Right atrium auricular region (tissue), 2 donors: ENCODE measurements around the gene DFFA. TPM values are rescaled to one million over a fixed set of nuclear protein-coding genes. Genes with fewer than 3 reads are reported as not detected.
A peak's percentile ranks its signal among the peaks of the same experiment; 100 is the strongest.

Source experiments
- DNase-seq: peaks from one replicate; pipeline ENCODE4 v3.0.0-alpha.2; 2019; ENCODE audit warnings: low spot score
- H3K27ac ChIP-seq, 2 donors: fragments of 200-600 bp; sonication (generic); 1 replicate in 1 of 2; 2 replicates in 1 of 2; pipeline ENCODE4 v1.5.1; 2016 to 2019
- H3K27me3 ChIP-seq, 2 donors: fragments of 200-600 bp; sonication (generic); one replicate each; pipeline versions ENCODE4 v1.5.1 to v1.6.0; 2017 to 2019
- H3K36me3 ChIP-seq: fragments of 200-600 bp; sonication (generic); one replicate; pipeline ENCODE4 v1.5.1; 2016
- H3K4me1 ChIP-seq, 2 donors: fragments of 200-600 bp; sonication (generic); one replicate each; pipeline versions ENCODE4 v1.5.1 to v1.6.0; 2017 to 2019
- H3K4me3 ChIP-seq, 2 donors: fragments of 200-600 bp; sonication (generic); 1 replicate in 1 of 2; 2 replicates in 1 of 2; pipeline ENCODE4 v1.5.1; 2017 to 2019; ENCODE audit warnings: mild to moderate bottlenecking in 1 of 2, moderate library complexity in 1 of 2
- H3K9me3 ChIP-seq, 2 donors: fragments of 200-600 bp; sonication (generic); one replicate each; pipeline ENCODE4 v1.5.1; 2019
- total RNA-seq, 2 donors: library from RNA; depleted of rRNA; stranded (reverse); fragments of >200 nt; gene quantifications; one replicate each; pipeline ENCODE4 v1.1.0, GENCODE V29; 2016
- TF ChIP-seq, protein P1 (sequence below), 2 donors: fragments of 200-600 bp; sonication (generic); IDR thresholded peaks; one replicate each; pipeline ENCODE4 v1.5.1; 2019; ENCODE audit warnings: antibody characterized with exemption in 2 of 2

The DFFA gene, protein sequence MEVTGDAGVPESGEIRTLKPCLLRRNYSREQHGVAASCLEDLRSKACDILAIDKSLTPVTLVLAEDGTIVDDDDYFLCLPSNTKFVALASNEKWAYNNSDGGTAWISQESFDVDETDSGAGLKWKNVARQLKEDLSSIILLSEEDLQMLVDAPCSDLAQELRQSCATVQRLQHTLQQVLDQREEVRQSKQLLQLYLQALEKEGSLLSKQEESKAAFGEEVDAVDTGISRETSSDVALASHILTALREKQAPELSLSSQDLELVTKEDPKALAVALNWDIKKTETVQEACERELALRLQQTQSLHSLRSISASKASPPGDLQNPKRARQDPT
- total RNA-seq, result 10 to 100 TPM; 17.6 to 19.0 TPM

DNA sequence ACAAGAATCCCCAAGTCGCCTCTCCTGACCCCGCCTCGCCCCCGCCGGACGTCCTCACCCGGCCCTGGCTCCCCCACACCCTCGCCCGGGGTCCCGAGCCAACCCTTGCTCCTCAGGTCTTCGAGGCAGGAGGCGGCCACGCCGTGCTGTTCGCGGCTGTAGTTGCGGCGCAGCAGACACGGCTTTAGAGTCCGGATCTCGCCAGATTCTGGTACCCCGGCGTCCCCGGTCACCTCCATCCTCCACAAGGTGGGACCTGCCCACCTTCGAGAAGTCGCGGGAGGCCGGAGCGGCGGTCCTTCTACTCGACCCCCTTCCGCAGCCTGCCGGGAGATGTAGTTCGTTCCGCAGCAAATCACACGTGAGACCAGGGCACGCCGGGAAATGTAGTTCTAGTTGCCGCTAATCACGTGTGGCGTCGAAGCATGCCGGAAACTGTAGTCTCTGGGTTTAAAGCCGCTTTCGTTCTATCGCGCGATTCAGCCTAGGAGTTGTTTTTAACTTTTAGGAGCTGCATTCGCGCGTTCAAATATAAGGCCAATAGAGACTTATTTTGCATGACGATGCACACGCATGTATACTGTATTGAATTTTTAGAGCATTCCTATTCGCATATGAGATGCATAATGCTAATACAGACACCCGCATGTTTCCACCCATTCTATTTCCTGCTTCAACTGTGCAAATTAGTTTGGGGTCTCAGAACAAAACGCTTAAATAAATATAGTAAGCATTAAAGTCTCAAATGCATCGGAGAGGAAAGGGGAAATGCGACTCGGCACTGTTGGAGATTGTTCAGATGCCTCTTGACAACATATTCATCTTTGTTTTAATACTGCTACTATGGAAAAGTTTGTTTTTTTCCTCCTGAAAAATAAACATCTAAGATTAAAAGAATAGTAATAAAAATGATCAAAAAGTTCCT, at the start of gene DFFA:
Gene DFFA, minus strand, starts transcription at position 310 of the 925 bp plus-strand sequence. Its CDS starts 71 bp downstream, at position 239.
- Histone ChIP-seq H3K27ac (peak within 1 kb of the TSS; percentile 64 to 76), H3K36me3 (peaks cover 17% of the 10 kb centered on the region), H3K4me1 (peaks cover 0 to 32% of the 10 kb centered on the region in 2 donors), H3K9me3 (no peaks in the 10 kb centered on the region), H3K4me3 (peak within 1 kb of the TSS; percentile 69 to 83), H3K27me3 (no peaks in the 10 kb centered on the region)
- TF ChIP-seq, protein P1, sequence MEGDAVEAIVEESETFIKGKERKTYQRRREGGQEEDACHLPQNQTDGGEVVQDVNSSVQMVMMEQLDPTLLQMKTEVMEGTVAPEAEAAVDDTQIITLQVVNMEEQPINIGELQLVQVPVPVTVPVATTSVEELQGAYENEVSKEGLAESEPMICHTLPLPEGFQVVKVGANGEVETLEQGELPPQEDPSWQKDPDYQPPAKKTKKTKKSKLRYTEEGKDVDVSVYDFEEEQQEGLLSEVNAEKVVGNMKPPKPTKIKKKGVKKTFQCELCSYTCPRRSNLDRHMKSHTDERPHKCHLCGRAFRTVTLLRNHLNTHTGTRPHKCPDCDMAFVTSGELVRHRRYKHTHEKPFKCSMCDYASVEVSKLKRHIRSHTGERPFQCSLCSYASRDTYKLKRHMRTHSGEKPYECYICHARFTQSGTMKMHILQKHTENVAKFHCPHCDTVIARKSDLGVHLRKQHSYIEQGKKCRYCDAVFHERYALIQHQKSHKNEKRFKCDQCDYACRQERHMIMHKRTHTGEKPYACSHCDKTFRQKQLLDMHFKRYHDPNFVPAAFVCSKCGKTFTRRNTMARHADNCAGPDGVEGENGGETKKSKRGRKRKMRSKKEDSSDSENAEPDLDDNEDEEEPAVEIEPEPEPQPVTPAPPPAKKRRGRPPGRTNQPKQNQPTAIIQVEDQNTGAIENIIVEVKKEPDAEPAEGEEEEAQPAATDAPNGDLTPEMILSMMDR (IDR thresholded peaks at IDR 0.05), result no peak
- DNase-seq, result peak; percentile 96

DNA sequence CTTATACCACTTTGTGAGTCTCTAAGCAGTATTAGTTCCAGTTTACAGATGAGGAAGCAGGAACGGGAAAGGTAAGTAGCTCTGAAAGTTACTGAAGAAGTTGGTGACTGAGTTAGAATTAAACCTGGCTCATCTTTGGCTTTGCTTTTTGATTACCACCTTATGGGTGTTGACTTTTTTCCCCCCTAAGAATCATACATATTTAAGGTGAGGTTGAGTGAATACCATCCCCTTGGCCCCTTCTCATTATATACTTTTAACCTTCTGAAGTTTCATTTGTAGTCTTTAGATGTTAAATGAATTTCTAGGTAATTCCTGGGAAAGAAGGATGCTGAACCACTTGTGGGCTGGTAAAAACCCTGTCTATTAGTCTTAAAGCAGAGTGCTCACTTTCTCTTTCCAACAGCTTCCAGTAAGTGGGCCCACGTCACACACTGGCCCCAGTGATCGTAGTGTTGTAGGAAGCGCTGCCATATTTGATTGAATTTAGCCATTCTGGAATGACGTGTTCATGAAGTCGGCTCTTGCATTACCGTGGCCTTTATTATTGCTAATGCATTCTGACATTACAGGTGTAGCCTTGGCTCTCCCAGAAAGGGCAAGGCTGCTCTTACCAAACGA, 49.3 kb upstream of the DFFA start:
- no peaks in the 10 kb centered on the region for H3K27me3 ChIP-seq
- TF ChIP-seq, protein P1 (IDR thresholded peaks at IDR 0.05), result no peak
- H3K4me1 ChIP-seq, result peaks cover 0 to 28% of the 10 kb centered on the region in 2 donors
- no peaks in the 10 kb centered on the region for H3K36me3 ChIP-seq
- no peak overlapping the region for H3K4me3 ChIP-seq
- DNase-seq, result no peak
- H3K27ac ChIP-seq, result no peak overlapping the region
- no peaks in the 10 kb centered on the region for H3K9me3 ChIP-seq

DNA sequence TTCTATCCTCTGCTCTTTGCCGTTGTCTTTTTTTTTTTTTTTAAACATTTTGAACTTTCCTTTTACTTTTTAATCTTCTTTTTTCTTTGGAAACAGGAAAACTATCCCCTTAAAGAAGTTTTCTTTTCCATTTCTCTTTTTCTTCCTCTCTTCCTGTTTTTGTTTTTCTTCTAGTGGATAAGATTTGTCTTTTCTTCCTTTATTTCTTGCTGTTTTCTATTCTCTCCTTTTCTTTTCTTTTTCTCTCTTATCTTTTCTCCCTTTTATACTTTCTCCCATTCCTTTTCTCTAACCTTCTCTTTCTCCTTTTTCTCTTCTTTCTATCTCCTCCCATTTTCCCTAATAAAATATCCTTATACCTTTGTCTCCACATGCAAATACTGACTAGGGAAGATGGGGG, 48.6 kb upstream of the DFFA start:
- Histone ChIP-seq H3K27me3 (no peaks in the 10 kb centered on the region), H3K36me3 (no peaks in the 10 kb centered on the region), H3K4me1 (peaks cover 0 to 35% of the 10 kb centered on the region in 2 donors), H3K27ac (no peak overlapping the region), H3K9me3 (no peaks in the 10 kb centered on the region), H3K4me3 (no peak overlapping the region)
- DNase-seq, result no peak
- TF ChIP-seq, protein P1 (IDR thresholded peaks at IDR 0.05), result no peak

DNA sequence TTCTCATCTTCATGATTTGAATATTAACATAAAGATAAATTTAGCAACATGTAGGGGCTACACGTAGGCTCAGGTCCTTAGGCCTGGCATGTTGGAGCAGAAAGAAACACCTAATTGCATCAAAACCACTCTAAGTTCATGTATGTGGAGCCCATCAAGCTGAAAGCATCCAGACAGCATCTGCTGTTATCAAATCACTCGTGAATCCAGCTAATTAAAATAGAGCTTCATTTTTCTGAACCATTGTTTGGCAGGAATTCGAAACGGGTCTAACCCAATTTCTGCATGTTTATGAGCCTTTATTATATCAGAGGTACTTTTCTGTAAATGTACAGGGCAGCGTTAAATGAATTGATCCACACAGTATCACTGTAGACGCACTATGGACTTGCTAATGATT, 48.2 kb upstream of the DFFA start:
- no peak overlapping the region for H3K27ac ChIP-seq
- H3K4me1 ChIP-seq, result peaks cover 0 to 36% of the 10 kb centered on the region in 2 donors
- no peaks in the 10 kb centered on the region for H3K9me3 ChIP-seq
- TF ChIP-seq, protein P1 (IDR thresholded peaks at IDR 0.05), result no peak
- no peak overlapping the region for H3K4me3 ChIP-seq
- H3K36me3 ChIP-seq, result no peaks in the 10 kb centered on the region
- H3K27me3 ChIP-seq, result no peaks in the 10 kb centered on the region
- DNase-seq, result no peak

DNA sequence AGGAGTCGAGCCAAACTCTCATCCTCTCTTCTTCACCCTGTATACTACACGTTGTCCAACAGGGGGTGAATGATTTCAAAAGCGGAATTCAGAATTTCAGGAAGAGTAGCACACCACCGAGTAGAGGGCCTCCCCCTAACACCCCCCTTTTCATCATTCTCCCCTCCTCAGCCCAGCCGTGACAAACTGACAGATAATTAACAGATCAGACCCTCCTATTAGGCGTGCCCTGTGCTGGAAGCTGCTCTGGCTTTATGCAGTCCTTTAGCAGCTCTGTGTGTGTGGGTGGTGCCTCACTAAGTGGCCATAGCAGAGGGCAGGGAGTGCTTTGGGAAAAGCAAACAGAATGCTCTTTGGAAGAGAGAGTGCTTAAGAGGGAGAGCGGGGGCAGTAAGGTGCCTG, 46.7 kb upstream of the DFFA start:
- DNase-seq, result no peak
- H3K27me3 ChIP-seq, result no peaks in the 10 kb centered on the region
- peaks cover 0 to 36% of the 10 kb centered on the region in 2 donors for H3K4me1 ChIP-seq
- H3K9me3 ChIP-seq, result no peaks in the 10 kb centered on the region
- H3K36me3 ChIP-seq, result no peaks in the 10 kb centered on the region
- H3K4me3 ChIP-seq, result no peak overlapping the region
- H3K27ac ChIP-seq, result peak overlapping the region in 1 of 2 donors; percentile 57
- TF ChIP-seq, protein P1 (IDR thresholded peaks at IDR 0.05), result no peak
